NCI-H2227 (cell line): ENCODE data around the gene ATP1B3.
"Not testable (repeated sequence)": the region's sequence is repeated elsewhere in the genome, so short reads cannot be mapped to it uniquely, and the experiment has no call there.

ENCODE experiments used
- DNase-seq: peaks from one replicate; lab custom pipeline; 2025; ENCODE audit not compliant: unreplicated experiment; lab: John Stamatoyannopoulos, UW

Gene ATP1B3

GRCh38 chr3:141901914-141902313 is 25.5 kb downstream of the ATP1B3 start:
- no peak for DNase-seq

GRCh38 chr3:141904203-141904602 is 27.8 kb downstream of the ATP1B3 start:
- DNase-seq: no peak

GRCh38 chr3:141905129-141905528 is 28.7 kb downstream of the ATP1B3 start:
- DNase-seq: no peak

- DNase-seq: no peak
Measured at GRCh38 chr3:141909408-141909807, 33.0 kb downstream of the ATP1B3 start.

- not testable (repeated sequence) for DNase-seq
Measured at GRCh38 chr3:141909986-141910385, 33.5 kb downstream of the ATP1B3 start.

- DNase-seq: peak; percentile 59
Measured at GRCh38 chr3:141913150-141913811, 36.8 kb downstream of the ATP1B3 start.

- no peak for DNase-seq
Measured at GRCh38 chr3:141914311-141914710, 37.9 kb downstream of the ATP1B3 start.

- DNase-seq: no peak
Measured at GRCh38 chr3:141915016-141915415, 38.6 kb downstream of the ATP1B3 start.

- no peak for DNase-seq
Measured at GRCh38 chr3:141915766-141916165, 39.3 kb downstream of the ATP1B3 start.

- peak; percentile 10 for DNase-seq
Measured at GRCh38 chr3:141920701-141921100, 44.3 kb downstream of the ATP1B3 start.

GRCh38 chr3:141921316-141921715 is 44.9 kb downstream of the ATP1B3 start:
- no peak for DNase-seq

- not testable (repeated sequence) for DNase-seq
Measured at GRCh38 chr3:141925677-141926076, 49.2 kb downstream of the ATP1B3 start.

- DNase-seq: no peak
Measured at GRCh38 chr3:141926929-141927328, 50.5 kb downstream of the ATP1B3 start.

- DNase-seq: no peak
Measured at GRCh38 chr3:141928631-141929270, 52.3 kb downstream of the ATP1B3 start.

GRCh38 chr3:141929341-141929995 is 53.0 kb downstream of the ATP1B3 start:
- no peak for DNase-seq

GRCh38 chr3:141930801-141931200 is 54.4 kb downstream of the ATP1B3 start:
- no peak for DNase-seq

GRCh38 chr3:141933421-141934300 is 57.2 kb downstream of the ATP1B3 start:
- DNase-seq: no peak

GRCh38 chr3:141934354-141934753 is 57.9 kb downstream of the ATP1B3 start:
- DNase-seq: no peak

- no peak for DNase-seq
Measured at GRCh38 chr3:141938011-141938500, 61.6 kb downstream of the ATP1B3 start.

GRCh38 chr3:141939759-141940158 is 63.3 kb downstream of the ATP1B3 start:
- no peak for DNase-seq

GRCh38 chr3:141940194-141940776 is 63.8 kb downstream of the ATP1B3 start:
- no peak for DNase-seq
